NOMO-1 treated with dmso at 0.1 percent for 144 hours (cell line): ENCODE results near the gene PIN1.

Experiments
- DNase-seq: peaks from one replicate; lab custom pipeline; 2025; ENCODE audit not compliant: unreplicated experiment; lab: John Stamatoyannopoulos, UW

The PIN1 gene

GRCh38 chr19:9883231-9883758, 48.2 kb downstream of the PIN1 start:
- DNase-seq, result no peak

GRCh38 chr19:9883764-9884163, 48.6 kb downstream of the PIN1 start:
- no peak for DNase-seq

DNA sequence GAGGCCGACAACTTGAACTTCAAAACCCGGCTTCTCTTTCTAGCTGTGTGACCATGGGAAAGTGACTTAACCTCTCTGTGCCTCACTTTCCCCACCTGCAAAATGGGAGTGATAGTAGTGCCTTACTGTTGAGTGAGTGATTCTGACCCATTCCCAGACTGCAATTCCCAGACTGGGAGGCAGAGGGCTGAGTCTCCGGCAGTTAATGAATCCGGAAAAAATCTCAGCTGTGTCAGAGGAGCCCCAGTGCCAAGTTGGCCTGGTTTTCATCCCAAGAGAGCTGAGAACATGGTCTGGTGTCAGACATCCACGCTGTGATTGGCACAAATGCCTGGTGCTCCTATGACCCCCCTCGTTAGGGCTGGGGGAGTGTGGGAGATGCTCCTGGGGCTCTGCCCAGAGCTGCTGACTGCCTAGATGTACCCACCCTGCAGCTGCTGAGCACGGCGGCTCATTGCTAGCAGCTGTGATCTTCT, 50.0 kb downstream of the PIN1 start:
- DNase-seq, result no peak

DNA sequence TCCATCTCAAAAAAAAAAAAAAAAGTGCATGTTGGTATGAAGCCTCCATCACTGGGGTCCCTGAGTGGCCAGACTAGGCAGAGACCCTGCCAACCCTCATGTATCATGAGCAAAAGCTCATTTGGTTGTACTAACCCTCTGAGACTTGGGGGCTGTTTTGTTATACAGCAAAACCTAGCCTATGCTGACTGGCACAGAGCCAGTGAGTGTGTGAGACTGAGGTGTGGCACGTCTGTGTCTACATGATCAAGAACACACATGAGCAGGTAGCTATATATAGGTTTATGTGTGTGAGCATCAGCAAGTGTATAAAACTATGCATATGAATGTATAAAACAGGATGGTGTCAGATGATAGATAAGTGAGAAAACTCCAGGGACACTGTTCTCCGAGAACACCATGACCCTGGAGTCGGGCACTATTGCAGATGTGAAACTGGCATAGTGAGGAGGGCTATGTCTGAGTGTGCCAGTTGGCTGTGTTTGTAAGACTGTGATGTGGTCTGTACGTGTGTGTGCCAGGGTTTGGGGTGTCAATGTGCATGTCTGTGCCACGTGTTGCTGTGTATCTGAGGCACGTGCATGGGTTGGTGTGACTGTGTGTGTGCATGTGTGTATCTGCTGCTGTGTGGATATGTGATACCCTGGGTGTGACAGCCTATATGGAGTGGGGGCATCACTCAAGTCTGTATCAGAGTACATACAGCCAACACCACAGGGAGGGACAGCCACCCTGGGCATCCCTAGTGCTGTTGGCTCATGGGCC, 56.7 kb downstream of the PIN1 start:
- DNase-seq, result no peak
